GM21447 (cell line): ENCODE results near the gene TEX22.

Source experiments
- ATAC-seq: cut with Tn5 transposase; IDR thresholded peaks from one replicate; pipeline ENCODE4 v1.9.1; 2021; ENCODE audit not compliant: unreplicated experiment

Gene TEX22

GRCh38 chr14:105437723-105438500 lies 39.6 kb downstream of the TEX22 start:
- no peak for ATAC-seq

- ATAC-seq: no peak
Observed at GRCh38 chr14:105439179-105439578, 40.8 kb downstream of the TEX22 start.

GRCh38 chr14:105439710-105440553 lies 41.6 kb downstream of the TEX22 start:
- no peak for ATAC-seq

GRCh38 chr14:105440554-105440900 lies 42.2 kb downstream of the TEX22 start:
- ATAC-seq: no peak

- ATAC-seq: no peak
Observed at GRCh38 chr14:105440992-105441391, 42.7 kb downstream of the TEX22 start.

GRCh38 chr14:105442125-105442524 lies 43.8 kb downstream of the TEX22 start:
- no peak for ATAC-seq

- no peak for ATAC-seq
Observed at GRCh38 chr14:105442834-105443233, 44.5 kb downstream of the TEX22 start.

- ATAC-seq: no peak
Observed at GRCh38 chr14:105444859-105445258, 46.5 kb downstream of the TEX22 start.

- no peak for ATAC-seq
Observed at GRCh38 chr14:105445290-105445689, 47.0 kb downstream of the TEX22 start.

GRCh38 chr14:105445901-105446845 lies 47.8 kb downstream of the TEX22 start:
- ATAC-seq: no peak

GRCh38 chr14:105446971-105447370 lies 48.6 kb downstream of the TEX22 start:
- no peak for ATAC-seq

GRCh38 chr14:105447651-105448640 lies 49.6 kb downstream of the TEX22 start:
- no peak for ATAC-seq

- no peak for ATAC-seq
Observed at GRCh38 chr14:105448706-105449111, 50.4 kb downstream of the TEX22 start.

- ATAC-seq: no peak
Observed at GRCh38 chr14:105449276-105450122, 51.2 kb downstream of the TEX22 start.

GRCh38 chr14:105450123-105450505 lies 51.8 kb downstream of the TEX22 start:
- no peak for ATAC-seq

GRCh38 chr14:105450864-105451720 lies 52.8 kb downstream of the TEX22 start:
- ATAC-seq: no peak

GRCh38 chr14:105452963-105453362 lies 54.6 kb downstream of the TEX22 start:
- no peak for ATAC-seq

GRCh38 chr14:105453847-105454246 lies 55.5 kb downstream of the TEX22 start:
- no peak for ATAC-seq
